K562 (cell line): ENCODE data around the gene ALS2CL. TPM values are rescaled to one million over a fixed set of nuclear protein-coding genes. Genes with fewer than 3 reads are reported as not detected.

Source experiments
- ATAC-seq: fragments of 200-7000 bp; cut with Tn5 transposase; 3 replicates; pipeline ENCODE4 v1.9.1; 2020; ENCODE audit warnings: moderate library complexity
- BruUV-seq: library from RNA; stranded (reverse); fragments of 400-500 nt; replicated peaks from 2 replicates; lab custom pipeline; 2021; lab: Mats Ljungman, UMichigan
- CTCF ChIA-PET: fragments of 300-600 bp; formaldehyde crosslinking; extraction: SDS; loops from one replicate; lab custom pipeline; 2021; ENCODE audit warnings: low intra/inter-chr PET ratio; lab: Yijun Ruan, JAX
- POLR2A ChIA-PET: fragments of 300-600, 350-650 bp; sonication (Branson Sonifier 250); formaldehyde crosslinking; extraction: SDS; loops from one replicate; lab custom pipeline; 2021; ENCODE audit warnings: antibody characterized with exemption, inconsistent platforms; lab: Yijun Ruan, JAX
- DNase-seq, 4 experiments: peaks; one replicate each; pipeline versions ENCODE4 v3.0.0 to v3.0.0-alpha.2; 2011 to 2018; ENCODE audit warnings: low spot score in 3 of 4, mixed read lengths in 3 of 4; ENCODE audit errors: extremely low read depth in 1 of 4
- FAIRE-seq: peaks from 2 replicates; lab custom pipeline; 2011; peaks lifted over from hg19 to GRCh38; lab: Jason Lieb, UNC
- H2AFZ ChIP-seq: 2 replicates; pipeline ENCODE4 v1.6.0; 2011; ENCODE audit warnings: low read depth, low read length, control low read depth, inconsistent platforms
- H3K27ac ChIP-seq: fragments of 200-600 bp; 3 replicates; pipeline ENCODE4 v1.8.0; 2011; ENCODE audit warnings: low read depth, mild to moderate bottlenecking, control low read depth, inconsistent platforms, low read length, moderate library complexity, mixed read lengths; ENCODE audit errors: extremely low read depth
- H3K27me3 ChIP-seq, 2 experiments: fragments of 300-600 bp in 1 of 2; 2 replicates in 1 of 2; 3 replicates in 1 of 2; pipeline versions ENCODE4 v1.6.0 to v1.8.0; 2011; ENCODE audit warnings: inconsistent platforms in 2 of 2, low read length in 2 of 2, mild to moderate bottlenecking in 1 of 2, mixed read lengths in 1 of 2, moderate library complexity in 1 of 2; ENCODE audit not compliant: control insufficient read depth in 2 of 2, insufficient read depth in 2 of 2
- H3K36me3 ChIP-seq: fragments of 300-600 bp; 3 replicates; pipeline ENCODE4 v1.8.0; 2011; ENCODE audit warnings: mild to moderate bottlenecking, low read length, inconsistent platforms; ENCODE audit not compliant: control insufficient read depth, insufficient read depth
- H3K4me1 ChIP-seq, 2 experiments: fragments of 200-600 bp in 1 of 2; replicated peaks in 1 of 2; 2 replicates in 1 of 2; 3 replicates in 1 of 2; pipeline versions ENCODE4 v1.5.1 to v1.8.0; 2011; ENCODE audit warnings: inconsistent platforms in 2 of 2, low read length in 2 of 2, mild to moderate bottlenecking in 1 of 2, mixed read lengths in 1 of 2, moderate library complexity in 1 of 2; ENCODE audit not compliant: control insufficient read depth in 2 of 2, insufficient read depth in 2 of 2
- H3K4me2 ChIP-seq: 2 replicates; pipeline ENCODE4 v1.6.1; 2011; ENCODE audit warnings: low read length, control low read depth, inconsistent platforms, mixed read lengths; ENCODE audit not compliant: insufficient read depth
- H3K4me3 ChIP-seq: fragments of 200-600 bp; sonication (generic), shearing (Covaris generic); 2 replicates; pipeline ENCODE4 v1.5.1; 2016; ENCODE audit warnings: control low read depth, inconsistent platforms
- H3K79me2 ChIP-seq: fragments of 200-600 bp; 3 replicates; pipeline ENCODE4 v1.8.0; 2011; ENCODE audit warnings: low read length, inconsistent platforms; ENCODE audit not compliant: control insufficient read depth, insufficient read depth
- H3K9ac ChIP-seq, 2 experiments: 2 replicates each; pipeline versions ENCODE4 v1.6.0 to v1.6.1; 2011; ENCODE audit warnings: low read depth in 2 of 2, low read length in 2 of 2, control low read depth in 1 of 2, inconsistent platforms in 1 of 2, mild to moderate bottlenecking in 1 of 2, mixed read lengths in 1 of 2; ENCODE audit not compliant: insufficient read depth in 1 of 2
- H3K9me1 ChIP-seq: one replicate; pipeline ENCODE4 v1.6.0; 2011; ENCODE audit warnings: inconsistent platforms, mild to moderate bottlenecking, low read length, moderate library complexity; ENCODE audit not compliant: control insufficient read depth, insufficient read depth
- H3K9me3 ChIP-seq: replicated peaks from 2 replicates; pipeline ENCODE4 v1.5.1; 2011; ENCODE audit warnings: low read depth, low read length, inconsistent platforms; ENCODE audit not compliant: control insufficient read depth, insufficient read depth
- H4K20me1 ChIP-seq: replicated peaks from 2 replicates; pipeline ENCODE4 v1.6.1; 2011; ENCODE audit warnings: low read length, inconsistent platforms, mixed read lengths; ENCODE audit not compliant: control insufficient read depth, insufficient read depth
- ATF6 ChIP-seq: sonication (generic); formaldehyde crosslinking; IDR thresholded peaks from 2 replicates; pipeline ENCODE4 v1.4.0; 2020; ENCODE audit warnings: mild to moderate bottlenecking, missing genetic modification reagents
- CCNT2 ChIP-seq: IDR thresholded peaks from 2 replicates; pipeline ENCODE4 v1.6.1; 2011; ENCODE audit warnings: borderline replicate concordance, low read depth, mild to moderate bottlenecking, moderate library complexity, mixed read lengths, low read length; ENCODE audit not compliant: insufficient read length; ENCODE audit errors: extremely low read depth
- CHD2 ChIP-seq: IDR thresholded peaks from 2 replicates; pipeline ENCODE4 v1.6.1; 2011; ENCODE audit warnings: low read depth, low read length
- E2F3 ChIP-seq: fragments of 250-450 bp; sonication (Bioruptor Pico); IDR thresholded peaks from 2 replicates; pipeline ENCODE4 v1.4.0; 2020; ENCODE audit warnings: mild to moderate bottlenecking
- ELF2 ChIP-seq: fragments of 250-450 bp; sonication (Bioruptor Pico); IDR thresholded peaks from 2 replicates; pipeline ENCODE4 v1.5.0; 2021; ENCODE audit warnings: mild to moderate bottlenecking
- LARP7 ChIP-seq: fragments of 450-650 bp; IDR thresholded peaks from 2 replicates; pipeline ENCODE4 v1.6.1; 2016
- MCM2 ChIP-seq: fragments of 450-650 bp; IDR thresholded peaks from 2 replicates; pipeline ENCODE4 v1.6.1; 2017; ENCODE audit warnings: low read depth, mild to moderate bottlenecking
- NR4A1 ChIP-seq, 2 experiments: fragments of 250-450 bp in 1 of 2; fragments of 450-650 bp in 1 of 2; sonication (Bioruptor Pico) in 1 of 2; IDR thresholded peaks; 2 replicates each; pipeline versions ENCODE4 v1.4.0 to v1.6.1; 2016 to 2020; ENCODE audit warnings: mild to moderate bottlenecking in 2 of 2, missing compliant biosample characterization in 1 of 2, missing genetic modification characterization in 1 of 2, moderate library complexity in 1 of 2
- NRF1 ChIP-seq, 2 experiments: fragments of 450-650 bp; IDR thresholded peaks in 1 of 2; conservative IDR thresholded peaks in 1 of 2; 2 replicates each; pipeline ENCODE4 v1.6.1; 2014; ENCODE audit warnings: mild to moderate bottlenecking in 2 of 2
- TEAD4 ChIP-seq, 2 experiments: sonication (generic) in 1 of 2; formaldehyde crosslinking in 1 of 2; IDR thresholded peaks; 2 replicates each; pipeline versions ENCODE4 v1.6.1 to v1.8.0; 2012 to 2022; ENCODE audit warnings: borderline replicate concordance in 1 of 2, inconsistent platforms in 1 of 2, low read length in 1 of 2, mild to moderate bottlenecking in 1 of 2, missing genetic modification reagents in 1 of 2
- TRIM28 ChIP-seq: fragments of 450-650 bp; IDR thresholded peaks from 2 replicates; pipeline ENCODE4 v1.6.1; 2017
- ZBTB8A ChIP-seq: fragments of 450-650 bp; IDR thresholded peaks from 2 replicates; pipeline ENCODE4 v1.6.1; 2018; ENCODE audit warnings: mild to moderate bottlenecking, moderate library complexity; ENCODE audit not compliant: partially characterized antibody
- ZFPM2 ChIP-seq: fragments of 250-450 bp; sonication (Bioruptor Pico); IDR thresholded peaks from 2 replicates; pipeline ENCODE4 v1.5.1; 2022; ENCODE audit warnings: mild to moderate bottlenecking
- ZNF24 ChIP-seq: fragments of 450-650 bp; IDR thresholded peaks from 2 replicates; pipeline ENCODE4 v1.6.1; 2016
- WGBS: fragments of 100-300 bp; shearing (Covaris generic); methylation state at CpG from one replicate; pipeline ENCODE4 v1.1.6; 2016; ENCODE audit warnings: low coverage, mixed read lengths; ENCODE audit not compliant: insufficient coverage; ENCODE audit errors: missing lambda C conversion rate; 5-methylcytosine and 5-hydroxymethylcytosine counted together
- in situ Hi-C: fragments of 300-500 bp; cut with MboI; formaldehyde crosslinking; loops from 4 replicates; pipeline ENCODE4 v1.15.0; 2018; ENCODE audit warnings: inconsistent platforms, mixed read lengths
- intact Hi-C: fragments of 100-400 bp; cut with micrococcal nuclease; formaldehyde crosslinking; loops from 2 replicates; pipeline ENCODE4 v1.14.2; 2022
- polyA plus RNA-seq, 8 experiments: library from polyadenylated mRNA; depleted of rRNA in 4 of 8; stranded (reverse) in 5 of 8; unstranded in 3 of 8; fragments of >200 nt; fragmentation: Nextera tagmentation in 2 of 8; fragmentation: Illumina TruSeq in 1 of 8; extraction: Ambion mirVana in 2 of 8; extraction: Trizol in 1 of 8; gene quantifications; 2 replicates each; pipeline versions ENCODE4 v1.2.1 to v1.2.3, GENCODE V29; 2011 to 2014; ENCODE audit warnings: inconsistent platforms in 1 of 8, missing spikeins in 1 of 8
- total RNA-seq, 7 experiments: library from RNA; depleted of rRNA in 6 of 7; stranded (reverse); fragments of >200 nt in 6 of 7; fragmentation: Illumina TruSeq in 2 of 7; extraction: Trizol in 2 of 7; gene quantifications; 2 replicates each; pipeline versions ENCODE4 v1.2.1 to v1.2.3, GENCODE V29; 2011 to 2021; ENCODE audit warnings: low replicate concordance in 1 of 7
- TF ChIP-seq, protein P1 (sequence below): sonication (generic); formaldehyde crosslinking; IDR thresholded peaks from 2 replicates; pipeline ENCODE4 v1.8.0; 2022; ENCODE audit warnings: missing genetic modification reagents, mild to moderate bottlenecking, moderate library complexity, borderline replicate concordance
- TF ChIP-seq, protein P2 (sequence below), 2 experiments: fragments of 450-650 bp in 1 of 2; sonication (generic) in 1 of 2; formaldehyde crosslinking; conservative IDR thresholded peaks; 2 replicates each; pipeline versions ENCODE4 v1.4.0 to v1.8.1; 2020 to 2022; ENCODE audit warnings: mild to moderate bottlenecking in 1 of 2, missing genetic modification reagents in 1 of 2

The ALS2CL gene
- total and polyA plus RNA-seq, 9 of the 15 experiments (the other 6 are each of a cell fraction or from before 2014, with no cell fraction given) = 0.03 to 0.13 (median 0.05) TPM; not detected in 3

DNA sequence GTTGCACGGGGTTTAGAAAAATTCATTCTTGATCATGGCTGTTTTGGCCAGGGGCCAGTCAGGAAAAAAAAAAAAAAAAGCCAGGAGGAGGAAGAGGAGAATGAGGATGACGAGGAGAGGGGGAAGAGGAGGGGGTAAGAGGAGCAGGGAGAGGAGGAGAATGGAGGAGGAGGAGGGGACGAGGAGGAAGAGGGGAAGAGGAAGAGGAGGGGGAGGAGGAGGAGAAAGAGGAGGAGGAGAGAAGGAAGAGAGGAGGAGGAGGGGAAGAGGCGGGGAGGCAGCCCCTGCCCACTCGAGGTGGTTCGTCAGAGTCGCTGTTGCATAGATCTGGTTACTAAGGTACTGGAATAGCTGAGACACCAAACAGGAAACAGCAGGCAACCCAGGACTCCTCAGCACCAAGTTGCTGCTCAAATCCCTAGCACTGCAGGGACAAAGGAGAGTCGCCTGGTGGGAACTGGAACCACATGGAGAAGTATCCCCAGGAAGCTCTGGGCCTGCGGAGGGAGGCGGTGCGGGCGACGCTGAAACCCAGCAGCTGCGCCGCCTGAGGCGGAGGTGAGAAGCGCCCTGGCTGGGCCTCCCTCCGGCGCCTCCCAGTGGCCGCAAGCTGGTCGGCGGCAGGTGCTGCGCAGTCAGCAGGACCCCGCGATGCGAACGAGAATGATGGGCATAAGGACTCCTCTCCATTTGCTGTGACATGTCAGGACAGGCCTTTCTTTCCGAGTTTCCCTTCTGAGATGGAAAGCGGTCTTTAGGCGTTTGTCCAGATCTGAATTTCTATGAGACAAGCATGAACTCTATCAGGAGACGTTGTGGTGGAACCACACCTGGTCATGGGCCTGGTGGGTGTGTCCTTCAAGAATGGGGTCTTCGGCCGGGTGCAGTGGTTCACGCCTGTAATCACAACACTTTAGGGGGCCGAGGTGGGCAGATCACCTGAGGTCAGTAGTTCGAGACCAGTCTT lies 63.6 kb downstream of the ALS2CL start (continued):
- TF ChIP-seq ZNF24 (peak; percentile 44; the same call in 1 of the 2 replicates), ELF2 (0 out of 2 replicates have a peak, but pooled peaks have one; percentile 48), MCM2 (no peak), LARP7 (peak; percentile 94)
- TF ChIP-seq, protein P1, sequence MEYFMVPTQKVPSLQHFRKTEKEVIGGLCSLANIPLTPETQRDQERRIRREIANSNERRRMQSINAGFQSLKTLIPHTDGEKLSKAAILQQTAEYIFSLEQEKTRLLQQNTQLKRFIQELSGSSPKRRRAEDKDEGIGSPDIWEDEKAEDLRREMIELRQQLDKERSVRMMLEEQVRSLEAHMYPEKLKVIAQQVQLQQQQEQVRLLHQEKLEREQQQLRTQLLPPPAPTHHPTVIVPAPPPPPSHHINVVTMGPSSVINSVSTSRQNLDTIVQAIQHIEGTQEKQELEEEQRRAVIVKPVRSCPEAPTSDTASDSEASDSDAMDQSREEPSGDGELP = peak; percentile 88

- 49% methylated on average over 10 of the region's 10 CpGs for WGBS
- H3K79me2 ChIP-seq = no peaks in the 10 kb centered on the region
- intact Hi-C loops (no loop called here), in situ Hi-C loops (no loop called here)
- peaks cover 5 to 30% of the 10 kb centered on the region in 2 experiments; a peak in 3 of 5 replicates for H3K27me3 ChIP-seq
- peaks cover 4 to 8% of the 10 kb centered on the region in 2 experiments; a peak in 3 of 5 replicates for H3K4me1 ChIP-seq
- DNase-seq (no peak), ATAC-seq (no peak), FAIRE-seq (no peak)
- H4K20me1 ChIP-seq = no peaks in the 10 kb centered on the region
- H3K4me2 ChIP-seq = no peak overlapping the region
- H3K36me3 ChIP-seq = no peaks in the 10 kb centered on the region
- H2AFZ ChIP-seq = peak overlapping the region; percentile 96
- no TSS peak for BruUV-seq
- no peaks in the 10 kb centered on the region for H3K9me1 ChIP-seq
- H3K9me3 ChIP-seq = no peaks in the 10 kb centered on the region
- ChIA-PET POLR2A (interaction anchor here (1.2 kb wide), 1 partner anchor 166 kb away, joined by 4 read pairs; no protein-coding TSS in a partner anchor), CTCF (interaction anchor here (0.6 to 6.1 kb wide), 2 partner anchors 141 to 414 kb away, joined by 3 to 100 read pairs; no protein-coding TSS in a partner anchor)
- no peak overlapping the region for H3K27ac ChIP-seq
- H3K9ac ChIP-seq = peak overlapping the region in 1 of 2 experiments; percentile 1; a peak in 1 of 4 replicates
- H3K4me3 ChIP-seq = no peak overlapping the region
- no peak for TF ChIP-seq ZFPM2 (CRISPR knock-in tag)
- TF ChIP-seq NR4A1 (CRISPR knock-in tag; IDR thresholded peaks at IDR 0.05) = no peak
- TF ChIP-seq NR4A1 (tag; IDR thresholded peaks at IDR 0.05) = no peak
- TF ChIP-seq TEAD4 (IDR thresholded peaks at IDR 0.05; ENCODE audit: low read length) = no peak
- TF ChIP-seq TEAD4 (CRISPR knock-in tag; IDR thresholded peaks at IDR 0.05; ENCODE audit: borderline replicate concordance) = no peak
- TF ChIP-seq ZBTB8A = no peak
- no peak for TF ChIP-seq TRIM28
- TF ChIP-seq E2F3 (CRISPR knock-in tag) = no peak
- no peak for TF ChIP-seq CHD2
- no peak for TF ChIP-seq NRF1 (conservative IDR thresholded peaks at IDR 0.05 in 1 of 2, IDR thresholded peaks at IDR 0.05 in 1 of 2)
- no peak for TF ChIP-seq ATF6
- no peak for TF ChIP-seq CCNT2
- TF ChIP-seq, protein P2, sequence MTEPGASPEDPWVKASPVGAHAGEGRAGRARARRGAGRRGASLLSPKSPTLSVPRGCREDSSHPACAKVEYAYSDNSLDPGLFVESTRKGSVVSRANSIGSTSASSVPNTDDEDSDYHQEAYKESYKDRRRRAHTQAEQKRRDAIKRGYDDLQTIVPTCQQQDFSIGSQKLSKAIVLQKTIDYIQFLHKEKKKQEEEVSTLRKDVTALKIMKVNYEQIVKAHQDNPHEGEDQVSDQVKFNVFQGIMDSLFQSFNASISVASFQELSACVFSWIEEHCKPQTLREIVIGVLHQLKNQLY (CRISPR knock-in tag; conservative IDR thresholded peaks at IDR 0.05) = no peak
Measured at GRCh38 chr3:46628901-46629369, 64.5 kb downstream of the ALS2CL start.
